Transverse colon (tissue), 4 donors: ENCODE data around the gene PDHX. TPM values are rescaled to one million over a fixed set of nuclear protein-coding genes. Genes with fewer than 3 reads are reported as not detected.

Source experiments
- DNase-seq: peaks from one replicate; pipeline ENCODE4 v3.0.0-alpha.2; 2019
- H3K27ac ChIP-seq, 4 donors: fragments of 200-600 bp; sonication (generic); 2 replicates each; pipeline ENCODE4 v1.5.1; 2016 to 2018; ENCODE audit warnings: inconsistent platforms in 4 of 4
- H3K27me3 ChIP-seq: fragments of 200-600 bp; sonication (generic); 2 replicates; pipeline ENCODE4 v1.5.1; 2017; ENCODE audit warnings: inconsistent platforms
- H3K36me3 ChIP-seq, 4 donors: fragments of 200-600 bp; sonication (generic); 2 replicates each; pipeline ENCODE4 v1.5.1; 2017 to 2019; ENCODE audit warnings: inconsistent platforms in 4 of 4
- H3K4me1 ChIP-seq, 4 donors: fragments of 200-600 bp; sonication (generic); 2 replicates each; pipeline ENCODE4 v1.5.1; 2017 to 2020; ENCODE audit warnings: inconsistent platforms in 4 of 4
- H3K4me3 ChIP-seq, 4 donors: fragments of 200-600 bp; sonication (generic); 1 replicate in 1 of 4; 2 replicates in 3 of 4; pipeline versions ENCODE4 v1.5.1 to v1.6.1; 2017 to 2019; ENCODE audit warnings: inconsistent platforms in 4 of 4
- H3K9me3 ChIP-seq, 2 donors: fragments of 200-600 bp; sonication (generic); 2 replicates each; pipeline ENCODE4 v1.5.1; 2017 to 2019; ENCODE audit warnings: inconsistent platforms in 2 of 2
- EP300 ChIP-seq: sonication (generic); formaldehyde crosslinking; IDR thresholded peaks from one replicate; pipeline ENCODE4 v1.6.1; 2017; ENCODE audit warnings: antibody characterized with exemption, low read depth
- POLR2A ChIP-seq: fragments of 450-650 bp; IDR thresholded peaks from one replicate; pipeline ENCODE4 v1.6.1; 2016; ENCODE audit warnings: antibody characterized with exemption, mild to moderate bottlenecking, moderate library complexity
- POLR2AphosphoS5 ChIP-seq, 3 donors: sonication (generic); formaldehyde crosslinking; IDR thresholded peaks; one replicate each; pipeline ENCODE4 v1.6.1; 2016; ENCODE audit warnings: antibody characterized with exemption in 3 of 3
- WGBS, 2 donors: methylation state at CpG; one replicate each; pipeline ENCODE4 v1.1.5; 2018; ENCODE audit warnings: low coverage in 1 of 2; 5-methylcytosine and 5-hydroxymethylcytosine counted together
- in situ Hi-C, 4 donors: fragments of 200-750 bp; cut with MboI; loops; one replicate each; pipeline versions ENCODE4 v1.15.0 to v1.15.1; 2017; ENCODE audit warnings: low sequenced_read_pairs in 3 of 4, low pct_ligation_motif_present in 1 of 4, low pct_unique_long_range_greater_than_20kb in 1 of 4
- intact Hi-C: fragments of 100-400 bp; cut with DNase I; formaldehyde crosslinking; loops from one replicate; pipeline ENCODE4 v1.15.1; 2023; ENCODE audit warnings: low total_unique reads
- total RNA-seq, 4 donors: library from RNA; depleted of rRNA; stranded (reverse); fragments of >200 nt; gene quantifications; one replicate each; pipeline ENCODE4 v1.1.0, GENCODE V29; 2016
- TF ChIP-seq, protein P1 (sequence below), 5 experiments: fragments of 200-600 bp in 3 of 5; fragments of 450-650 bp in 2 of 5; sonication (generic) in 3 of 5; IDR thresholded peaks; 1 replicate in 2 of 5; 2 replicates in 3 of 5; pipeline ENCODE4 v1.5.1; 2016 to 2017; ENCODE audit warnings: antibody characterized with exemption in 5 of 5, inconsistent platforms in 3 of 5, mild to moderate bottlenecking in 2 of 5, moderate library complexity in 1 of 5

The PDHX gene
- total RNA-seq, 4 donors from 2014 or later: 26.7 to 37.0 (median 36.7) TPM

DNA sequence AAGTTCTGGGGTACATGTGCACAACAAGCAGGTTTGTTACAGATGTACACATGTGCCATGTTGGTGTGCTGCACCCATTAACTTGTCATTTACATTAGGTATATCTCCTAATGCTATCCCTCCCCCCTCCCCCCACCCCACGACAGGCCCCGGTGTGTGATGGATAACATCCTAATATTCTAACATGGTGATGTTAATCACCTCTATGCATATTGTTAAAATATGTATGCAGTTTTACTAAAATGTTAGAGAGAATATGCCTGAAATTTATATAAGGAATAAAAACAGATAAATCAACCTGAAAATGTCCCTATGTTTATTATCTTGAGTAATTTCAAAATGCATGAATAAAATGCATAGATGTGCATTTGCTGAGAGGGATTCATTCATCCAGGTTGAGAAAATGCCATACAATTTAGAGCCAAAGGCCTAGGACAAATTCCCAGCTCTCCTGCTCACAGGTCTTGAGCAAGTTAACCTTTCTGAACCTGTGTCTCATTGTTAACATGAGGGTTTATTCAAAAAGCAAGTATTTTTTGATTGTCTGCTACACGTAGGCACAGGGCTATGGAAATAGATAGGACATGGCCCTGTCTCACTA lies 38.9 kb upstream of the PDHX start:
- Histone ChIP-seq H3K9me3 (no peaks in the 10 kb centered on the region), H3K36me3 (peaks cover 0 to 6% (median under 1%) of the 10 kb centered on the region in 4 donors), H3K4me3 (no peak overlapping the region), H3K27ac (no peak overlapping the region), H3K27me3 (no peaks in the 10 kb centered on the region), H3K4me1 (no peaks in the 10 kb centered on the region)
- WGBS, 2 donors: 88 to 96% methylated on average over 3 of the region's 3 CpGs
- intact Hi-C loops (no loop called here), in situ Hi-C loops (loop anchor here in 1 of 4 donors (25.0 kb wide), 1 partner anchor 290 kb away; no protein-coding TSS in a partner anchor)
- no peak for DNase-seq
- TF ChIP-seq EP300: no peak
- TF ChIP-seq POLR2A: no peak
- no peak for TF ChIP-seq POLR2AphosphoS5 (IDR thresholded peaks at IDR 0.05)
- TF ChIP-seq, protein P1, sequence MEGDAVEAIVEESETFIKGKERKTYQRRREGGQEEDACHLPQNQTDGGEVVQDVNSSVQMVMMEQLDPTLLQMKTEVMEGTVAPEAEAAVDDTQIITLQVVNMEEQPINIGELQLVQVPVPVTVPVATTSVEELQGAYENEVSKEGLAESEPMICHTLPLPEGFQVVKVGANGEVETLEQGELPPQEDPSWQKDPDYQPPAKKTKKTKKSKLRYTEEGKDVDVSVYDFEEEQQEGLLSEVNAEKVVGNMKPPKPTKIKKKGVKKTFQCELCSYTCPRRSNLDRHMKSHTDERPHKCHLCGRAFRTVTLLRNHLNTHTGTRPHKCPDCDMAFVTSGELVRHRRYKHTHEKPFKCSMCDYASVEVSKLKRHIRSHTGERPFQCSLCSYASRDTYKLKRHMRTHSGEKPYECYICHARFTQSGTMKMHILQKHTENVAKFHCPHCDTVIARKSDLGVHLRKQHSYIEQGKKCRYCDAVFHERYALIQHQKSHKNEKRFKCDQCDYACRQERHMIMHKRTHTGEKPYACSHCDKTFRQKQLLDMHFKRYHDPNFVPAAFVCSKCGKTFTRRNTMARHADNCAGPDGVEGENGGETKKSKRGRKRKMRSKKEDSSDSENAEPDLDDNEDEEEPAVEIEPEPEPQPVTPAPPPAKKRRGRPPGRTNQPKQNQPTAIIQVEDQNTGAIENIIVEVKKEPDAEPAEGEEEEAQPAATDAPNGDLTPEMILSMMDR (IDR thresholded peaks at IDR 0.05): no peak

DNA sequence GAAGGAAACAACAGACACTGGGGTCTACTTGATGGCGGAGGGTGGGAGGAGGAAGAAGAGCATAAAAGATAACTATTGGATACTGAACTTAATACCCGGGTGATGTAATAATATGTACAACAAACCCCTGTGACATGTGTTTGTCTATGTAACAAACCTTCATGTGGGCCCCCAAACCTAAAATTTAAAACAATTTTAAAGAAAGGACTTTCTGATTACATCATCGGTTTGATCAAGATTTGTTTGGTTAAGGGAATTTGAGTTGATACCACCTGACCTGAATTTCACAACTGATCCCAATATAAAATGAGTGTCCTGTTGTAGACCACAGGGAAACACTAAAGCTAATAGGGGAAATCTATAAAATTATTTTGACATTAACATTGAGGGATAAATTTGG lies 34.5 kb upstream of the PDHX start:
- 95 to 96% methylated on average over 3 of the region's 3 CpGs for WGBS, 2 donors
- Histone ChIP-seq H3K27me3 (no peaks in the 10 kb centered on the region), H3K4me1 (peaks cover 0 to 3% (median 0%) of the 10 kb centered on the region in 4 donors), H3K36me3 (peaks cover 0 to 6% (median under 1%) of the 10 kb centered on the region in 4 donors), H3K27ac (no peak overlapping the region), H3K4me3 (no peak overlapping the region), H3K9me3 (no peaks in the 10 kb centered on the region)
- in situ Hi-C loops: loop anchor here in 2 of 4 donors (10.0 to 25.0 kb wide), 2 partner anchors 295 to 297 kb away; no protein-coding TSS in a partner anchor
- TF ChIP-seq, protein P1 (IDR thresholded peaks at IDR 0.05): no peak
- intact Hi-C loops: no loop called here
- no peak for DNase-seq

DNA sequence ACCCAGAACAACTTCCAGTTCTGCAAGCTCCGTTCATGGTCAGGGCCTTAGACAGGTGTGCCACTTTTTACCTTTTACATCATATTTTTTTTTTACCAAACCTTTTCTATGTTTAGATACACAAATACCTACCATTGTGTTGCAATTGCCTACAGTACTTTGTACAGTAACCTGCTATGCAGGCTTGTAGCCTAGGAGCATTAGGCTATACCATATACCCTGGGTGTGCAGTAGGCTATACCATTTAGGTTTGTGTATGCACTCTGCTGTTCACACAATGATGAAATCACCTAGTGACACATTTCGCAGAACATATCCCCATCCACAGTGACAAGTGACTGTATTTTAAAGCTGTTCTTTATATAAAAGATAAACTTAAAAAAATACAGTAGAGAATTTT lies 29.8 kb upstream of the PDHX start:
- Histone ChIP-seq H3K4me1 (peaks cover 0 to 20% (median 5%) of the 10 kb centered on the region in 4 donors), H3K27me3 (no peaks in the 10 kb centered on the region), H3K9me3 (no peaks in the 10 kb centered on the region), H3K27ac (peak overlapping the region in 3 of 4 donors; percentile 13 to 54 (median 43)), H3K36me3 (peaks cover 0 to 6% (median under 1%) of the 10 kb centered on the region in 4 donors), H3K4me3 (no peak overlapping the region)
- 59 to 71% methylated on average over 2 of the region's 2 CpGs for WGBS, 2 donors
- DNase-seq: no peak
- TF ChIP-seq POLR2AphosphoS5 (IDR thresholded peaks at IDR 0.05) (peak in 1 of 3 donors; percentile 26), POLR2A (no peak)
- intact Hi-C loops: no loop called here
- in situ Hi-C loops: loop anchor here in 2 of 4 donors (10.0 to 25.0 kb wide), 2 partner anchors 299 to 302 kb away; no protein-coding TSS in a partner anchor

DNA sequence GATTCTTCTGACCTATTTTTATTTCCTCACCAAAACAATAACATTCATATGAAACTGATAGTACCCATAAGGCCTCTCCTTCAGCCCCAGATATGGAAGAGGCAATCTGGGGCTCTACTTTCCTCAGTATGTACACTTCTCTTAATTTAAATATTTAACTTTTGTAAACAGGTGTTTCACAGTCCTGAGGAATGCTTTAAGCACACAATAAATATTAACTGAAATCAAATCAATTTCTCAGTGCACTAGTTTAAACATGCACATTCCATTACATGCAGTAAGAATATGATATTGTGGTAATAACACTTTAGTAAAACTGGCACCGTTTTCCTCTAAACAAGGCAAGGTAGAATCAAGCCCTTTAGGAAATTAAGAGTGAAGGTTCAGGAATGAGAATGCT lies 29.2 kb upstream of the PDHX start:
- Histone ChIP-seq H3K4me3 (no peak overlapping the region), H3K27me3 (no peaks in the 10 kb centered on the region), H3K36me3 (peaks cover 0 to 2% (median under 1%) of the 10 kb centered on the region in 4 donors), H3K27ac (peak overlapping the region; percentile 13 to 54 (median 34)), H3K9me3 (no peaks in the 10 kb centered on the region), H3K4me1 (peaks cover 0 to 20% (median 5%) of the 10 kb centered on the region in 4 donors)
- TF ChIP-seq POLR2A (no peak), EP300 (no peak), POLR2AphosphoS5 (IDR thresholded peaks at IDR 0.05) (no peak)
- TF ChIP-seq, protein P1 (IDR thresholded peaks at IDR 0.05): no peak
- intact Hi-C loops (no loop called here), in situ Hi-C loops (loop anchor here in 2 of 4 donors (10.0 to 25.0 kb wide), 2 partner anchors 300 to 302 kb away; no protein-coding TSS in a partner anchor)
- no peak for DNase-seq
- 55 to 67% methylated on average over 1 of the region's 1 CpG for WGBS, 2 donors
